Left forelimb (tissue), 1 donor: ENCODE results near the gene LDLRAD3.

Experiments used
- DNase-seq: peaks from one replicate; pipeline ENCODE4 v3.0.0-alpha.2; 2018; ENCODE audit warnings: low spot score

The LDLRAD3 gene

GRCh38 chr11:36077886-36078685 is 134.2 kb downstream of the LDLRAD3 start:
- DNase-seq = no peak

- no peak for DNase-seq
Measured at GRCh38 chr11:36078686-36079055, 134.8 kb downstream of the LDLRAD3 start.

GRCh38 chr11:36079878-36080675 is 136.2 kb downstream of the LDLRAD3 start:
- DNase-seq = no peak

DNA sequence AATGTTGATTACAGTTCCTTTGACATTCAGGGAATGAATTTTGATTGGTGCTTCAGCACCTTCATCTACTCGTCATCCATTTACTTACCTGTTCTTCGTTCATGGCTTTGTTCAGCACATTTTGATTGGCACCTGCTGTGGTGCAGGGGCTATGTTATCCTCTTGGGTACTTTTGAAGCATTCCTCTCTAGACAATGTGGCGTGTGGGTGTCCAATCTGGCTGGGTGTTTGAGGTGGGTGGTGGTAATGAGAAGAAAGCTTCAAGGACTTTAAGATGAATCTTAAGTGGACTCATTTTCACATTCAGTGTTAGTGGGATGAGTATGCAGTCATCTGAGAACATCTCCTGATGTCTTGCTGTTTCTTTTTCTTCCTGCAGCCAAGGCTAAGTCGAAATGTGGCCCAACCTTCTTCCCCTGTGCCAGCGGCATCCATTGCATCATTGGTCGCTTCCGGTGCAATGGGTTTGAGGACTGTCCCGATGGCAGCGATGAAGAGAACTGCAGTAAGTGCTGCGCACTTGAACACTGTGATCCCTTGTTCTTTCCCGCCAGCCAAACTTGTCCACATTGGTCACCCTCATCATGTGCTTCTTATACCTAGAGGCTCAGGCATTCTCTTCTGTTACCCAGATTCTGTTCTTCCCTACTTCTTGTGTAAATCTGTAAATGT is 137.5 kb downstream of the LDLRAD3 start:
- no peak for DNase-seq

GRCh38 chr11:36086366-36086765 is 142.5 kb downstream of the LDLRAD3 start:
- DNase-seq = no peak

- no peak for DNase-seq
Measured at GRCh38 chr11:36088266-36088972, 144.6 kb downstream of the LDLRAD3 start.

DNA sequence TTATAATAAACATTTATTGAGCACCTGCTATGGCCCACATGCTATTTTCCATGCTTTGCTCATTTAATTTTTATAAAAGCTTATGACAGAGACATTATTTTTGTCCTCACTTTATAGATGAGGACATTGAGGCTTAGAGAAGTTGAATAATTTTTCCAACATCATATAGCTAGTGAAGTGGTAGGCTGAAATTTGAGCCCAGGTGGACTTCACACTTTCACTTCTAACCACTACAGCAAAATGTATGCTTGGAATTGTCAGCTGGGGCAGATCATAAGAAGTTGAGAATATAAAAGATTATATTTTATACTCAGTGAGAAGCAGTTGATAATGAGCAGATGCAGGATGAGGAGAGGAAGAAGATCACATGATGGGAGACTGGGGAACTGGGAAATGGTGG is 146.1 kb downstream of the LDLRAD3 start:
- no peak for DNase-seq

DNA sequence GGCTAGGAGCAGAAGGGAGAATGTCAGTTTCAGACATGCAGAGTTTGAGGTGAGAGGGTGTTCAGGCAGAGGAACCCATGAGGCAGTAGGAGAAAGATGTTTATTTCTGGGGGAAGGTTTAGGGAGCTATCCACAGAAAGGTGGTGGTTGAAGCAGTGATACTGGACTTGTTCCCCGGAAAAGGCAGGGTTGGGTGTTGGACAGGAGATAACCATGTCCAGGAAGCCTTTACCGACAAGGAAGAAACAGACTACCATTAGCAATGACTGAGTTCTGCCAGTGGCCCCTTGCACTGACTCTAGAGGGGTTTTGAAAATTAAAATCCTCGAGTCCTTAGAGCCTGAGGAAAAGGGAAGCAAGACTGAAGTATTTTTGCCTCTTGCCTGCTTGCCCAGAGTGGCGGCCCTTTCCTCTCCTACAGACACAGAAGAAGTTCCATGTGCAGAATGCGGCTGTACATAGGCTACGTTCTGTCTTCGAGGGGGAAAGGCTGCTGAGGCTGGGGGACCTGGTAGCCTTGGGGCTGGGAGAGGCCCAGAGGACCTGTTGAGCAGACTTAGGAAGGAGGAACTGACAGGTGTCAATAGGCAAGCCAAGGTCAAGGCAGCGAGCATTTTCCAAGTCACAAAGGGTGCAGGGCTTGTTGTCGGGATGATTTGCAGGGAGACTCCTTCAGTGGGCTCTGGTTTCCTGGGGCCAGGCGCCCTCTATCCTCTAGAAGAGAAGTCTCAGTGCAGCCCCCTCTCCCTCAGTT is 146.7 kb downstream of the LDLRAD3 start:
- DNase-seq = no peak

GRCh38 chr11:36091256-36091811 is 147.5 kb downstream of the LDLRAD3 start:
- no peak for DNase-seq

- no peak for DNase-seq
Measured at GRCh38 chr11:36092314-36093030, 148.6 kb downstream of the LDLRAD3 start.

- no peak for DNase-seq
Measured at GRCh38 chr11:36093548-36093947, 149.7 kb downstream of the LDLRAD3 start.

GRCh38 chr11:36094164-36094563 is 150.3 kb downstream of the LDLRAD3 start:
- DNase-seq = no peak

DNA sequence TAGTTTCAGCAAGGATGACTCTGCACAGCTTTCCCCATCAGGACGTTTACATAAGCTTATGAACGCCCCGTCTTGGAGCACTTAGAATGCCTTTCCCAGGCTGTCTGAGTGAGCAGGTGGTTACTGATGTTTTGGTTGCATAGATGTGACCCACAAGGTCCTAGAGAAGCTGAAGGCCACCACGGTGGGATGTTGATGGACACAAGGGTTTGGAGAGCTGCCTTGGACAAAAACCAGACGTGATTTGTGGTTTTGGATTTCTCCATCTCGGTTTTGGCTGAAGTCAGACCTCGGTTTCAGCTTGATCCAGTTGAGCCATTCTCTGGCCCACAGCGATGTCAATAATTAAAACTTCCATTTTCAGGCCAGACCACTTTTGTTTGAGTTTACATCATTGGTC is 151.9 kb downstream of the LDLRAD3 start:
- DNase-seq = no peak

- no peak for DNase-seq
Measured at GRCh38 chr11:36097219-36097650, 153.4 kb downstream of the LDLRAD3 start.

- DNase-seq = no peak
Measured at GRCh38 chr11:36098087-36098486, 154.2 kb downstream of the LDLRAD3 start.

DNA sequence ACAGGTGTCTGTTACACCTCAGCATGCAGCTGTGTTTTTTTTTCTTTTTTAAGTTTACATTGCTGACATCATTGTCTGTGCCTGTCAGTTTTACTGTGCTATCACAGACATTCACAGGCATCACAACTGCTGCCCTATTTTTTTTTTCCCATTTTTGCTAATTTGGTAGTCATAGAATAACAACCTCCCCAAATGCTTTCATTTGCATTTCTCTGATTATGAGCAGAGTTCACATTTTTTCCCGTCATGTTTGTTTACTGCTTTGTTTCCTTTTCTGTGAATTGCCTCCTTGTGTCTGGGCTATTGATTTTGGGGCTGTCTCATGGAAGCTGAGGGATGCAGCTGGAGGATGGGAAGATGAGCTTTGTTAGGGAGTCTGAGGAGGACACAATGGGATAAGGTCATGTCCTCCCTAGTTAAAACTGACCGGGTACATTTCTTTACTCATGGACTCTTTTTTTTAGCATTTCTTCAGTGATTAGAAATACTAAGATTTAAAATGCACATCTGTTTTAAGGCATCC is 155.1 kb downstream of the LDLRAD3 start:
- no peak for DNase-seq

DNA sequence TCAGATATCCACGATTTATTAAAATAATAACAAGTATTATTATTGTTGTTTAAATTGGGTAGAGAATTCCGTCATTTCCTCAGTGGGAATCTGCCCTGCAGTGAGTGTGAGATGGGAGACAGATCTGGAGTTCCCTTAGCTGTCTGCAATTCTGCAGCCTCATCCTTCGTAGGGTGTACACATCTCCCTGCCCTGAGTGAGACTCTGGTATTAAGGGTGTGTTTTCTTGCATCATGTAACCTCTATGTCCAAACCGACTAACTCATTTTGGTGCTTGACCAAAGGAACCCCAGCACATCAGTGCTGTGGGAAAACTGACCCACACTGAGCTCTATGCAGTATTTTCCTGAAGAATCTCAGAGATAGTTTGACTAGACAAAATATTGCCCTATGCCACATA is 157.6 kb downstream of the LDLRAD3 start:
- DNase-seq = no peak

DNA sequence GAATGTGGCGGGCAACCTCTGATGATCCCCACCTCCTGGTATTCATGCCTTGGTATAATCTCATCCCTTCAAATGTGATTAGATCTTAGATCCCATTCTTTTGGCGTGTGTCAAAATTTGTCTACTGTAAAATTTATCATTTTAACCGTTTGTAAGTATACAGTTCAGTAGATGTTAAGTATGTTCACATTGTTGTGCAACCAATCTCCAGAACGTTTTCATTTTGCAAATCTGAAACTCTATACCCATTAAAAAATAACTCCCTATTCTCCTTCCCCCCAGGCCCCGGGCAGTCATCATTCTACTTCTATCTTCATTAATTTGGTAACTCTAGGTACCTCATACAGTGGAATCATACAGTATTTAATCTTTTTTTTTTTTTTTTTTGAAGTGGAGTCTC is 159.0 kb downstream of the LDLRAD3 start:
- no peak for DNase-seq

DNA sequence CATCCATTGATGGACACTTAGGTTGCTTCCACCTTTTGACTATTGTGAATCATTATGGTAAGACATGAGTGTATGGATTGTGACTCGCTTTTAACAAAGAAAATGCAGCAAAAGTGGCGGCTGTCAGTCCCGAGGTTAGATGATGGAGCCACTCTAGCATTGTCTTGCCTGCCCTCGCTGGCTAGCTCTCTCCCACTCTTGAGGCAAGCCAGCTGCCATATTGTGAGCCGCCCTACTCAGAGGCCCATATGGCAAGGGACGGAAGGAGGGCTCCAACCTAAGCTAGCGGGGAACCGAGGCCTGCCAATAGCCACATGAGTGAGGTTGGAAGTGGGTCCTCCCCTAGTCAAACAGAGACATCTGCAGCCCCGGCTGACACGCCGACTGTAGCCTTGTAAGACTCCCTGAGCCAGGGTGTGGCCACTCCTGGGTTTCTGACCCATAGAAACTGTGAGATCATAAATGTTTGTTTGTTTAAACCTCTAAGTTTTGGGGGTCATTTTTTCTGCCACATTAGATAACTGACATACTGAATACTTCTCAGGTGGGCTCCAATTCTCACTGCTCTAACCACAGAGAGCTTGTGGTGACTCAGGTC is 160.2 kb downstream of the LDLRAD3 start:
- no peak for DNase-seq

GRCh38 chr11:36104660-36104992 is 160.8 kb downstream of the LDLRAD3 start:
- no peak for DNase-seq
